ENCODE results near the gene DHRS13. TPM values are rescaled to one million over a fixed set of nuclear protein-coding genes. Genes with fewer than 3 reads are reported as not detected.
A peak's percentile ranks its signal among the peaks of the same experiment; 100 is the strongest.

The DHRS13 gene
- total and polyA plus RNA-seq, 2 donors (not counting 1 experiment from before 2014, with no cell fraction given), result 11.9 to 28.1 TPM

- ChIA-PET POLR2A (interaction anchor here (0.6 to 4.4 kb wide), 17 partner anchors 9 to 339 kb away, joined by 3 to 27 read pairs (median 4); partner anchors contain the start of genes BLTP2, DHRS13, FLOT2 and NEK8), CTCF (interaction anchor here (0.6 to 2.1 kb wide), 17 partner anchors 15 to 303 kb away, joined by 3 to 25 read pairs (median 4); partner anchors contain the start of genes DHRS13, FLOT2, MYO18A and NEK8)
- Histone ChIP-seq H3K4me1 (ENCODE audit: control insufficient read depth in 2 of 2, insufficient read depth in 2 of 2, low read length in 2 of 2) (peaks cover 45 to 54% of the 10 kb centered on the region in 2 donors), H2AFZ (ENCODE audit: insufficient read depth, low read depth, low read length, poor library complexity, severe bottlenecking) (peak overlapping the region; percentile 89), H3K9me3 (ENCODE audit: control extremely low read depth in 1 of 3, control insufficient read depth in 2 of 3, insufficient read depth in 1 of 3, low read length in 2 of 3) (no peaks in the 10 kb centered on the region), H3K9ac (ENCODE audit: low read length) (peak overlapping the region; percentile 71), H4K20me1 (ENCODE audit: control insufficient read depth, insufficient read depth, low read length, poor library complexity, severe bottlenecking) (peaks cover 41% of the 10 kb centered on the region), H3K27ac (ENCODE audit: low read length in 2 of 2) (peak overlapping the region; percentile 67 to 76), H3K4me3 (ENCODE audit: control extremely low read depth in 1 of 5, extremely low read depth in 1 of 5, insufficient read depth in 1 of 5, low read depth in 2 of 5, low read length in 4 of 5) (peak overlapping the region; percentile 81 to 93 (median 85)), H3K4me2 (replicated peaks; ENCODE audit: low read depth, low read length, poor library complexity, severe bottlenecking) (peak overlapping the region; percentile 92), H3K27me3 (replicated peaks in 1 of 4; ENCODE audit: control extremely low read depth in 1 of 4, control insufficient read depth in 3 of 4, insufficient read depth in 4 of 4, low read length in 3 of 4) (no peaks in the 10 kb centered on the region), H3K36me3 (replicated peaks in 1 of 2; ENCODE audit: control extremely low read depth in 1 of 2, control insufficient read depth in 1 of 2, extremely low read depth in 1 of 2, insufficient read depth in 2 of 2, low read length in 1 of 2) (peaks cover 0 to 3% of the 10 kb centered on the region in 2 experiments), H3K79me2 (ENCODE audit: control insufficient read depth, insufficient read depth, low read length) (peaks cover 62% of the 10 kb centered on the region)
- peak overlapping the region; percentile 95 for H3K4me3 Mint-ChIP-seq
- ATAC-seq (ENCODE audit: low read depth) (peak; percentile 6), DNase-seq (peak; percentile 87)
- TF ChIP-seq CTCF (IDR thresholded peaks at IDR 0.05), result no peak
- TF ChIP-seq EZH2 (IDR thresholded peaks at IDR 0.05; ENCODE audit: borderline replicate concordance, insufficient read depth, low read depth, low read length, poor library complexity, severe bottlenecking), result no peak
- WGBS (ENCODE audit: insufficient coverage), result under 1% methylated on average over 60 of the region's 61 CpGs
- H3K27me3 Mint-ChIP-seq, result no peaks in the 10 kb centered on the region
- H3K27ac Mint-ChIP-seq, result peak overlapping the region; percentile 92
- H3K4me1 Mint-ChIP-seq, result peaks cover 43% of the 10 kb centered on the region
- intact Hi-C loops (cut with micrococcal nuclease), result loop anchor here (1.0 to 10.0 kb wide), 4 partner anchors 107 to 615 kb away; partner anchors contain the start of genes ABHD15, FAM222B, POLDIP2 and TP53I13
- no peaks in the 10 kb centered on the region for H3K9me3 Mint-ChIP-seq (ENCODE audit: insufficient read depth)
Measured at GRCh38 chr17:28949185-28950016, 46.5 kb upstream of the DHRS13 start.
